Measurements from ENCODE around the gene SAMD10.

- TF ChIP-seq CTCF (IDR thresholded peaks at IDR 0.05) (no peak), ZFX (IDR thresholded peaks at IDR 0.05; ENCODE audit: borderline replicate concordance) (no peak)
Observed at GRCh38 chr20:63968928-63969760, 10.3 kb downstream of the SAMD10 start.

All from 22Rv1 (cell line).